HS-5 (cell line): ENCODE results near the gene CERS4.
A peak's percentile ranks its signal among the peaks of the same experiment; 100 is the strongest.
"Not testable (repeated sequence)": the region's sequence is repeated elsewhere in the genome, so short reads cannot be mapped to it uniquely, and the experiment has no call there.

Source experiments
- DNase-seq: peaks from one replicate; pipeline ENCODE4 v3.0.0-alpha.2; 2012; ENCODE audit warnings: low read depth

CERS4 gene

GRCh38 chr19:8262431-8262830 lies 53.3 kb downstream of the CERS4 start:
- DNase-seq: no peak

GRCh38 chr19:8264248-8264647 lies 55.1 kb downstream of the CERS4 start:
- DNase-seq: not testable (repeated sequence)

DNA sequence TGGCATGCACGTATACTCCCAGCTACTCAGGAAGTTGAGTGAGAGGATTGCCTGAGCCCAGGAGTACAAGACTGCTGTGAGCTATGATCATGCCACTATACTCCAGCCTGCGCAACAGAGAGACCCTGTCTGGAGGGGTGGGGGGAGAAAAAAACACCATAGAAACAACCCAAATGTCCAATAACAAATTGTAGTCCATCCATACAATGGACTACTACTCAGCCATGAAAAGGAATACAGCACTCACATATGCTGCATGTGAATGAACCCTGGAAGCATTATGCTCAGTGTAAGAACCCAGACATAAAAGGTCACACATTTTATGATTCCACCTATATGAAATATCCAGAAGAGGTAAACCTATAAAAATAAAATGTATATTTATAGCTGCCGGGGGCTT lies 56.7 kb downstream of the CERS4 start:
- no peak for DNase-seq

- no peak for DNase-seq
These were observed 60.6 kb downstream of the CERS4 start for GRCh38 chr19:8269724-8270123.

DNA sequence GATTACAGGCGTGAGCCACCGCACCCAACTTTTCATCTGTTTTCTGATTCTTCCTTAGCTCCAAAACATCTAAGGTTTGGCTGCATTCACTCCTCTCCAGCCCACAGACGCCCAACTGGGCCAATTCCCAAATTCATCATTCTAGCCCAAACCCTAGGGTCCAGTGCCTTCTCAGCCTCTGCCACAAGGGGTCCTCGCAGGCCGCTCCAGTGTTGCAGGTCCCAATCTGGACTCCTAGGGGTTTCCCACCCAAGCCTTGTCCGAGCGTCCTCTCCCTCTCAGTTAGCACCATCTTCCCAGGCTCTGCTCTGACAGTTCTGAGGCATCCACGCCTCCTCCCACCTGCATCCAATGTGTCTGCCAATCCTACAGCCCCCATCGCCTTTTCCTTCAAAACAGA lies 67.3 kb downstream of the CERS4 start:
- not testable (repeated sequence) for DNase-seq

DNA sequence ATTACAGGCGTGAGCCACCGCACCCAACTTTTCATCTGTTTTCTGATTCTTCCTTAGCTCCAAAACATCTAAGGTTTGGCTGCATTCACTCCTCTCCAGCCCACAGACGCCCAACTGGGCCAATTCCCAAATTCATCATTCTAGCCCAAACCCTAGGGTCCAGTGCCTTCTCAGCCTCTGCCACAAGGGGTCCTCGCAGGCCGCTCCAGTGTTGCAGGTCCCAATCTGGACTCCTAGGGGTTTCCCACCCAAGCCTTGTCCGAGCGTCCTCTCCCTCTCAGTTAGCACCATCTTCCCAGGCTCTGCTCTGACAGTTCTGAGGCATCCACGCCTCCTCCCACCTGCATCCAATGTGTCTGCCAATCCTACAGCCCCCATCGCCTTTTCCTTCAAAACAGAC lies 82.2 kb downstream of the CERS4 start:
- not testable (repeated sequence) for DNase-seq

- no peak for DNase-seq
These were observed 93.2 kb downstream of the CERS4 start for GRCh38 chr19:8302357-8302691.

DNA sequence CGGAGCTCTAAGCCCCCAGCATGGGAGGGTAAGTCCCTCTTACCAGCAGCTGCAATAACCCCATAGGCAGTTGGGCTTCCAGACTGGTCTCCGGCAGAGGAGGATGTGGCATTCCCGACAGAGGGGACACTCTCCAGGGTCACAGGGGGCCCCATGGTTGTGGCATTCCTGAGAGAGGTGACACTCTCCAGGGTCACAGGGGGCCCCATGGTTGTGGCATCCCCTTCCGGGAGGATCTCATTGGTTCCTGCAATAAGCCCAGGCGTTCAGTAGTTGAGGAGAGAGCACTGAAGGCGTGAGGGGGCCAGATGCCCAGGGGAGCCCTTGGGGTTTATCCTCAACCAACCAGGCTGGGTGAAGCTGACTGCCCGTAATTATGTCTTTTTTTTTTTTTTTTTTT lies 93.6 kb downstream of the CERS4 start:
- no peak for DNase-seq

DNA sequence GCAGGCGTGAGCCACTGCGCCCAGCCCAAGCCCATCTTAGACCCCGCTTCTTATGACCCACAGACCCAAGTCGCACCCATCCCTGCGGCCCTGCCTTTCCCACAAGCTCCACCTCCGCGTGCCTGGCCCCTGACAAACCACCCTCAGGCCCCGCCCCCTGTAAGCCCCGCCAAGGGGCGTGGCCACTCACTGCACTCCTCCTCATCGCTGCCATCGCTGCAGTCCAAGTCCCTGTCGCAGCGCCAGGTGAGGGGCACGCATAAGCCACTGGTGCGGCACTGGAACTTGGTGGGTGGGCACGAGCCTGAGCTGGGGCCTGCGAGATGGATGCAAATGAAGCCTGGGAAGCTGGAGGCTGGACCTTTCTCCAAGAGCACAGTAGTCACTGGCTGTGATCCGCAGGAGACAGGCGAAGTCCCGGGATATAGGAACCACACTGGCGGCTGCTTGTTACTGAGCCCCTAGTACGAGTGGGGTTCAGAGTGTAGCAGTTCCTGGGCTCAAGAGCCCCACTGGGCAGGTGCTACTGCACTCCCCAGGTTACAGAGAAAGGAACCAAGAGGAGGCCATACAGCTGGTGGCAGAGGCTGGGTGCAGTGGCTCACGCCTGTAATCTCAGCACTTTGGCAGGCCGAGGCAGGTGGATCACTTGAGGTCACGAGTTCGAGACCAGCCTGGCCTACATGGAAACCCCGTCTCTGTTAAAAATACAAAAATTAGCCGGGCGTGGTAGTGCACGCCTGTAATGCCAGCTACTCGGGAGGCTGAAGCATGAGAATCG lies 95.9 kb downstream of the CERS4 start:
- no peak for DNase-seq

- DNase-seq: no peak
These were observed 96.6 kb downstream of the CERS4 start for GRCh38 chr19:8305798-8306197.

GRCh38 chr19:8306235-8307054 lies 97.3 kb downstream of the CERS4 start:
- no peak for DNase-seq

GRCh38 chr19:8307400-8307964 lies 98.3 kb downstream of the CERS4 start:
- DNase-seq: no peak

- DNase-seq: peak; percentile 78
These were observed 99.0 kb downstream of the CERS4 start, which contains the start of gene CD320 for GRCh38 chr19:8307965-8308866. Gene CD320, minus strand, starts transcription at chr19:8308358. Its CDS starts 68 bp downstream, at chr19:8308290.

GRCh38 chr19:8308891-8309291 lies 99.7 kb downstream of the CERS4 start:
- DNase-seq: no peak

- DNase-seq: no peak
These were observed 101.3 kb downstream of the CERS4 start for GRCh38 chr19:8310342-8311055.

DNA sequence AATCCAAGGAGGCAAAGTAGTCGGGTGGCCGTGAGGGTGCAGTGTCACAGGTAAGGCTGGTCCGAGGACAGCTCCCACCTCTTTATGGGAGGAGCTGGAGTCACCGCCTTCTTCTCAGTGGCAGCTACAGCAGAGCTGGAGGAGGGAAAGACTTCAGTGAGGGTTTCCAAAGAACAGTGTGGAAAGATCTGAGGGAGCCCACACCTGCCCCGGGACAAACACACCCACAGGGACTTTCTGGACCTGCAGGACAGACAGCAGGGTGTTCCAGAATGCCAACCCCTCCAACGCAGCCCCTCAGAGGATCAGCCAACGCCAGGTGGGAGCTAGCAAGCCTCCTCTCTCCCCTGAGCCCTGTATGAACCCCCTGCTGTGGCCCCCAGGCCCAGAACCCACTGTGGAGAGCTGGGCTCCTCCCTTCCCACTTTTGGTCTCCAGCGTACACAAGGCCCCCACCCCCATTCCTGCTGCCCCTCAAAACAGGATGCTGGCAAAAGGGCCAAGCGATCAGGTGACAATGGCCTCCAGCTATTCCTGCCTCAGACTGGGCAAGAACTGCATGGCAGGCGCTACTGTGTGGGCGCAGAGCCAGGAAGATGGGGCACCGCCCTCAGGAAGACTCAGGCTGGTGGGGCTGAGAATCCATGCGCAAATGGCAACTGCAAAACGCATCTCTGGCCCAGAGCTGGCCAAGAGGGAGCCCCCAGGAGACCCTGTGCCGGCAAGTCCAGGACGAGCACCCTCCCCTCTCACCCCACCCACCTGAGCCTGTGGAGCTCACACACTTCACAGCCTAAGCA lies 102.5 kb downstream of the CERS4 start:
- no peak for DNase-seq
